IMR-90 (cell line): Measurements from ENCODE around the gene RGS19. TPM values are rescaled to one million over a fixed set of nuclear protein-coding genes. Genes with fewer than 3 reads are reported as not detected.

Experiments
- ATAC-seq: fragments of 200-7000 bp; cut with Tn5 transposase; 2 replicates; pipeline ENCODE4 v1.9.1; 2020; ENCODE audit warnings: low read depth, mild to moderate bottlenecking, moderate library complexity
- BruUV-seq: library from RNA; stranded (reverse); fragments of 400-500 nt; replicated peaks from 2 replicates; lab custom pipeline; 2021; lab: Mats Ljungman, UMichigan
- CTCF ChIA-PET: fragments of 300-600 bp; formaldehyde crosslinking; extraction: SDS; loops from one replicate; lab custom pipeline; 2021; ENCODE audit warnings: antibody characterized with exemption; lab: Yijun Ruan, JAX
- POLR2A ChIA-PET: fragments of 300-600 bp; sonication (Branson Sonifier 250); formaldehyde crosslinking; loops from one replicate; lab custom pipeline; 2022; ENCODE audit warnings: antibody characterized with exemption; ENCODE audit not compliant: unreplicated experiment; lab: Charles Lee
- DNase-seq: peaks from one replicate; pipeline ENCODE4 v3.0.0; 2013
- H2AFZ ChIP-seq: replicated peaks from 2 replicates; pipeline ENCODE3; 2013; ENCODE audit warnings: low read length, mild to moderate bottlenecking; ENCODE audit not compliant: poor library complexity
- H2AK5ac ChIP-seq: 2 replicates; pipeline ENCODE4 v1.6.1; 2013; ENCODE audit warnings: low read depth, low read length, inconsistent platforms
- H2AK9ac ChIP-seq: replicated peaks from 2 replicates; pipeline ENCODE3; 2013; ENCODE audit warnings: mild to moderate bottlenecking, low read depth, low read length, moderate library complexity; ENCODE audit not compliant: poor library complexity
- H2BK120ac ChIP-seq: 2 replicates; pipeline ENCODE4 v1.6.1; 2013; ENCODE audit warnings: low read depth, low read length, inconsistent platforms
- H2BK15ac ChIP-seq: 3 replicates; pipeline ENCODE4 v1.6.1; 2013; ENCODE audit warnings: low read depth, low read length, inconsistent platforms
- H2BK20ac ChIP-seq: 2 replicates; pipeline ENCODE4 v1.6.1; 2013; ENCODE audit warnings: low read depth, mild to moderate bottlenecking, inconsistent platforms, low read length, moderate library complexity
- H2BK5ac ChIP-seq: 2 replicates; pipeline ENCODE4 v1.6.1; 2013; ENCODE audit warnings: mild to moderate bottlenecking, low read depth, low read length, inconsistent platforms; ENCODE audit not compliant: poor library complexity, severe bottlenecking
- H3K14ac ChIP-seq: replicated peaks from 2 replicates; pipeline ENCODE4 v1.6.1; 2013; ENCODE audit warnings: low read depth, low read length, inconsistent platforms
- H3K18ac ChIP-seq: 2 replicates; pipeline ENCODE4 v1.6.1; 2013; ENCODE audit warnings: low read depth, low read length, control low read depth
- H3K23ac ChIP-seq: 2 replicates; pipeline ENCODE4 v1.6.1; 2013; ENCODE audit warnings: low read depth, low read length, inconsistent platforms
- H3K27ac ChIP-seq: 2 replicates; pipeline ENCODE4 v1.5.1; 2013; ENCODE audit warnings: mild to moderate bottlenecking, control low read depth, low read length; ENCODE audit not compliant: insufficient read depth
- H3K27me3 ChIP-seq: 2 replicates; pipeline ENCODE4 v1.6.1; 2013; ENCODE audit warnings: low read length; ENCODE audit not compliant: control insufficient read depth, insufficient read depth
- H3K36me3 ChIP-seq: 2 replicates; pipeline ENCODE4 v1.6.1; 2013; ENCODE audit warnings: low read length, mixed read lengths; ENCODE audit not compliant: control insufficient read depth, insufficient read depth
- H3K4ac ChIP-seq: 2 replicates; pipeline ENCODE4 v1.6.1; 2013; ENCODE audit warnings: low read depth, low read length, inconsistent platforms
- H3K4me1 ChIP-seq: 2 replicates; pipeline ENCODE4 v1.6.1; 2013; ENCODE audit warnings: low read length, mixed read lengths; ENCODE audit not compliant: control insufficient read depth, insufficient read depth
- H3K4me2 ChIP-seq: 2 replicates; pipeline ENCODE4 v1.6.1; 2013; ENCODE audit warnings: low read depth, mild to moderate bottlenecking, control low read depth, low read length, moderate library complexity
- H3K4me3 ChIP-seq: 2 replicates; pipeline ENCODE4 v1.5.1; 2013; ENCODE audit warnings: low read depth, mild to moderate bottlenecking, control low read depth, low read length, moderate library complexity; ENCODE audit not compliant: insufficient read depth
- H3K56ac ChIP-seq: 2 replicates; pipeline ENCODE4 v1.6.1; 2013; ENCODE audit warnings: low read length, inconsistent platforms; ENCODE audit not compliant: insufficient read depth; ENCODE audit errors: extremely low read depth
- H3K79me1 ChIP-seq, 2 experiments: 2 replicates each; pipeline ENCODE4 v1.6.1; 2013; ENCODE audit warnings: low read length in 2 of 2, inconsistent platforms in 1 of 2, low read depth in 1 of 2
- H3K9ac ChIP-seq: 2 replicates; pipeline ENCODE4 v1.6.1; 2013; ENCODE audit warnings: low read depth, low read length, control low read depth
- H3K9me1 ChIP-seq: 2 replicates; pipeline ENCODE4 v1.6.1; 2013; ENCODE audit warnings: low read length, inconsistent platforms; ENCODE audit not compliant: insufficient read depth
- H3K9me3 ChIP-seq: 2 replicates; pipeline ENCODE4 v1.6.1; 2013; ENCODE audit warnings: low read length; ENCODE audit not compliant: control insufficient read depth, insufficient read depth
- H4K20me1 ChIP-seq: 2 replicates; pipeline ENCODE4 v1.6.1; 2013; ENCODE audit warnings: low read length, inconsistent platforms; ENCODE audit not compliant: insufficient read depth
- H4K5ac ChIP-seq: 2 replicates; pipeline ENCODE4 v1.6.1; 2013; ENCODE audit warnings: mild to moderate bottlenecking, low read depth, low read length, control low read depth
- H4K8ac ChIP-seq, 2 experiments: 2 replicates each; pipeline ENCODE4 v1.6.1; 2013; ENCODE audit warnings: low read depth in 2 of 2, low read length in 2 of 2, control low read depth in 1 of 2, inconsistent platforms in 1 of 2
- H4K91ac ChIP-seq: 2 replicates; pipeline ENCODE4 v1.6.1; 2013; ENCODE audit warnings: low read depth, low read length, inconsistent platforms; ENCODE audit not compliant: insufficient read depth
- CHD1 ChIP-seq: IDR thresholded peaks from 2 replicates; pipeline ENCODE4 v1.6.1; 2012; ENCODE audit warnings: low read depth, low read length, improper control_type of control experiment
- FOS ChIP-seq: fragments of 150-350 bp; IDR thresholded peaks from 2 replicates; pipeline ENCODE4 v1.6.1; 2016; ENCODE audit warnings: low read depth, low read length
- MAFK ChIP-seq: IDR thresholded peaks from 2 replicates; pipeline ENCODE4 v1.6.1; 2012; ENCODE audit warnings: low read depth, low read length, improper control_type of control experiment
- NFE2L2 ChIP-seq: fragments of 150-350 bp; IDR thresholded peaks from 2 replicates; pipeline ENCODE4 v1.6.1; 2016; ENCODE audit warnings: low read depth, mild to moderate bottlenecking, low read length
- POLR2A ChIP-seq: IDR thresholded peaks from 2 replicates; pipeline ENCODE4 v1.6.1; 2012; ENCODE audit warnings: mild to moderate bottlenecking, low read depth, low read length
- RFX5 ChIP-seq: IDR thresholded peaks from 2 replicates; pipeline ENCODE4 v1.8.0; 2012; ENCODE audit warnings: low read depth, mild to moderate bottlenecking, low read length, moderate library complexity
- SMC3 ChIP-seq: fragments of 150-350 bp; IDR thresholded peaks from 2 replicates; pipeline ENCODE4 v1.6.1; 2016; ENCODE audit warnings: low read depth, mild to moderate bottlenecking, antibody characterized with exemption, low read length, moderate library complexity
- USF2 ChIP-seq: fragments of 150-350 bp; IDR thresholded peaks from 2 replicates; pipeline ENCODE4 v1.6.1; 2017; ENCODE audit warnings: mild to moderate bottlenecking, antibody characterized with exemption, low read length, low read depth
- WGBS, 2 experiments: methylation state at CpG; one replicate each; pipeline versions ENCODE4 v1.1.5 to v1.1.7; 2013; ENCODE audit warnings: missing lambda C conversion rate in 2 of 2; ENCODE audit not compliant: insufficient read length in 1 of 2; ENCODE audit errors: extremely low coverage in 2 of 2; 5-methylcytosine and 5-hydroxymethylcytosine counted together
- dilution Hi-C: fragments of 300-500 bp; cut with HindIII; formaldehyde crosslinking; loops from one replicate; pipeline ENCODE4 v1.14.3; 2018; ENCODE audit warnings: low sequenced_read_pairs; ENCODE audit not compliant: unreplicated experiment
- in situ Hi-C: fragments of 300-500 bp; cut with MboI; formaldehyde crosslinking; loops from 3 replicates; pipeline ENCODE4 v1.14.3; 2019; ENCODE audit warnings: low sequenced_read_pairs, inconsistent platforms, mixed read lengths
- intact Hi-C: fragments of 100-400 bp; cut with micrococcal nuclease; formaldehyde crosslinking; loops from 2 replicates; pipeline ENCODE4 v1.10.0; 2022
- polyA plus RNA-seq, 3 experiments: library from polyadenylated mRNA; depleted of rRNA; stranded (reverse); fragments of >200 nt; gene quantifications; 2 replicates each; pipeline ENCODE4 v1.2.3, GENCODE V29; 2012; ENCODE audit warnings: low replicate concordance in 1 of 3
- total RNA-seq: library from RNA; depleted of rRNA; stranded (reverse); fragments of >200 nt; gene quantifications from 2 replicates; pipeline ENCODE4 v1.2.3, GENCODE V29; 2012

Gene RGS19
- total and polyA plus RNA-seq, 2 of the 4 experiments (the other 2 are of a cell fraction): 7.7 to 17.5 TPM

- TF ChIP-seq CHD1 (no peak), MAFK (no peak)
Observed at GRCh38 chr20:64108731-64109681, 29.7 kb upstream of the RGS19 start (continued).

- CTCF ChIA-PET: no interaction called here
- Histone ChIP-seq H2BK5ac (no peak overlapping the region), H4K5ac (no peak overlapping the region), H2AK5ac (no peak overlapping the region), H3K9ac (no peak overlapping the region), H3K56ac (no peak overlapping the region), H4K8ac (no peak overlapping the region), H2AFZ (peak overlapping the region; percentile 58), H3K27me3 (peaks cover 40% of the 10 kb centered on the region), H3K4me2 (no peak overlapping the region), H3K4me1 (no peaks in the 10 kb centered on the region), H3K79me1 (no peaks in the 10 kb centered on the region), H2BK20ac (no peak overlapping the region), H2BK120ac (no peak overlapping the region), H4K91ac (no peak overlapping the region), H3K36me3 (no peaks in the 10 kb centered on the region), H3K4me3 (no peak overlapping the region), H2AK9ac (no peak overlapping the region), H3K27ac (no peak overlapping the region), H3K14ac (no peak overlapping the region), H3K9me3 (no peaks in the 10 kb centered on the region), H3K18ac (no peak overlapping the region), H4K20me1 (no peaks in the 10 kb centered on the region), H3K23ac (no peak overlapping the region), H3K9me1 (no peaks in the 10 kb centered on the region), H3K4ac (no peak overlapping the region), H2BK15ac (no peak overlapping the region)
- BruUV-seq: no TSS peak
- TF ChIP-seq POLR2A: no peak
- TF ChIP-seq USF2: no peak
- no peak for TF ChIP-seq CHD1
- no peak for TF ChIP-seq MAFK
- no peak for TF ChIP-seq RFX5
- TF ChIP-seq SMC3: no peak
- TF ChIP-seq NFE2L2: no peak
- no peak for TF ChIP-seq FOS
- intact Hi-C loops (no loop called here), in situ Hi-C loops (no loop called here), dilution Hi-C loops (no loop called here)
- POLR2A ChIA-PET: no interaction called here
- ATAC-seq (no peak), DNase-seq (no peak)
- 72% methylated on average over 7 of the region's 19 CpGs; no CpG with 5 or more reads in 1 of the 2 experiments for WGBS, 2 experiments
Observed at GRCh38 chr20:64107736-64108457, 28.6 kb upstream of the RGS19 start.
